GM12878 (cell line): ENCODE data around the gene FAM78A. TPM values are rescaled to one million over a fixed set of nuclear protein-coding genes. Genes with fewer than 3 reads are reported as not detected.

ENCODE experiments used
- CBX5 ChIP-seq: sonication (generic); IDR thresholded peaks from 2 replicates; pipeline ENCODE4 v1.6.1; 2016; ENCODE audit warnings: low read depth, moderate library complexity, mild to moderate bottlenecking, inconsistent platforms
- EED ChIP-seq: sonication (generic); IDR thresholded peaks from 2 replicates; pipeline ENCODE4 v1.6.1; 2016; ENCODE audit warnings: antibody characterized with exemption, low read depth
- FOS ChIP-seq: IDR thresholded peaks from 3 replicates; pipeline ENCODE4 v1.6.1; 2011; ENCODE audit warnings: borderline replicate concordance; ENCODE audit not compliant: insufficient read length; ENCODE audit errors: extremely low read depth
- MXI1 ChIP-seq: fragments of 150-350 bp; IDR thresholded peaks from 2 replicates; pipeline ENCODE4 v1.6.1; 2011; ENCODE audit warnings: low read depth, mild to moderate bottlenecking, inconsistent platforms, low read length, improper control_type of control experiment
- NFIC ChIP-seq: IDR thresholded peaks from 2 replicates; pipeline ENCODE4 v1.6.1; 2012; ENCODE audit warnings: low read depth, mild to moderate bottlenecking, inconsistent platforms, low read length, moderate library complexity
- NR2C1 ChIP-seq: fragments of 450-650 bp; IDR thresholded peaks from 2 replicates; pipeline ENCODE4 v1.6.1; 2017; ENCODE audit warnings: antibody characterized with exemption, mild to moderate bottlenecking, moderate library complexity
- SIX5 ChIP-seq: IDR thresholded peaks from 2 replicates; pipeline ENCODE4 v1.6.1; 2011; ENCODE audit warnings: mild to moderate bottlenecking, low read depth, low read length, moderate library complexity; ENCODE audit not compliant: severe bottlenecking
- ZNF217 ChIP-seq: fragments of 450-650 bp; IDR thresholded peaks from 2 replicates; pipeline ENCODE4 v1.6.1; 2017; ENCODE audit warnings: antibody characterized with exemption, mild to moderate bottlenecking
- polyA plus RNA-seq, 11 experiments: library from polyadenylated mRNA; depleted of rRNA in 4 of 11; unstranded in 6 of 11; stranded (reverse) in 5 of 11; fragments of >200 nt; fragmentation: Nextera tagmentation in 4 of 11; fragmentation: Illumina TruSeq in 1 of 11; extraction: Ambion mirVana in 4 of 11; extraction: Trizol in 1 of 11; gene quantifications; 1 replicate in 1 of 11; 2 replicates in 10 of 11; pipeline versions ENCODE4 v1.2.1 to v1.2.3, GENCODE V29; 2011 to 2016; ENCODE audit warnings: inconsistent platforms in 2 of 11, missing spikeins in 2 of 11, low read depth in 1 of 11
- total RNA-seq, 4 experiments: library from RNA; depleted of rRNA in 3 of 4; stranded (reverse); fragments of >200 nt in 3 of 4; fragmentation: Illumina TruSeq in 1 of 4; extraction: Trizol in 1 of 4; gene quantifications; 2 replicates each; pipeline versions ENCODE4 v1.2.1 to v1.2.3, GENCODE V29; 2013 to 2021
- TF ChIP-seq, protein P1 (sequence below): IDR thresholded peaks from 2 replicates; pipeline ENCODE4 v1.6.1; 2011; ENCODE audit warnings: mild to moderate bottlenecking, low read depth, low read length, moderate library complexity; ENCODE audit not compliant: insufficient replicate concordance
- TF ChIP-seq, protein P2 (sequence below): IDR thresholded peaks from 2 replicates; pipeline ENCODE4 v1.6.1; 2011; ENCODE audit warnings: borderline replicate concordance, low read depth, mild to moderate bottlenecking, moderate library complexity, mixed read lengths, low read length; ENCODE audit not compliant: insufficient read depth; ENCODE audit errors: extremely low read length
- TF ChIP-seq, protein P3 (sequence below): fragments of 450-650 bp; conservative IDR thresholded peaks from 2 replicates; pipeline ENCODE4 v1.6.1; 2017; ENCODE audit warnings: mild to moderate bottlenecking, moderate library complexity

Gene FAM78A
- total and polyA plus RNA-seq, 10 of the 15 experiments (the other 5 are each of a cell fraction or from before 2014, with no cell fraction given) = 0.18 to 32.5 (median 12.2) TPM

DNA sequence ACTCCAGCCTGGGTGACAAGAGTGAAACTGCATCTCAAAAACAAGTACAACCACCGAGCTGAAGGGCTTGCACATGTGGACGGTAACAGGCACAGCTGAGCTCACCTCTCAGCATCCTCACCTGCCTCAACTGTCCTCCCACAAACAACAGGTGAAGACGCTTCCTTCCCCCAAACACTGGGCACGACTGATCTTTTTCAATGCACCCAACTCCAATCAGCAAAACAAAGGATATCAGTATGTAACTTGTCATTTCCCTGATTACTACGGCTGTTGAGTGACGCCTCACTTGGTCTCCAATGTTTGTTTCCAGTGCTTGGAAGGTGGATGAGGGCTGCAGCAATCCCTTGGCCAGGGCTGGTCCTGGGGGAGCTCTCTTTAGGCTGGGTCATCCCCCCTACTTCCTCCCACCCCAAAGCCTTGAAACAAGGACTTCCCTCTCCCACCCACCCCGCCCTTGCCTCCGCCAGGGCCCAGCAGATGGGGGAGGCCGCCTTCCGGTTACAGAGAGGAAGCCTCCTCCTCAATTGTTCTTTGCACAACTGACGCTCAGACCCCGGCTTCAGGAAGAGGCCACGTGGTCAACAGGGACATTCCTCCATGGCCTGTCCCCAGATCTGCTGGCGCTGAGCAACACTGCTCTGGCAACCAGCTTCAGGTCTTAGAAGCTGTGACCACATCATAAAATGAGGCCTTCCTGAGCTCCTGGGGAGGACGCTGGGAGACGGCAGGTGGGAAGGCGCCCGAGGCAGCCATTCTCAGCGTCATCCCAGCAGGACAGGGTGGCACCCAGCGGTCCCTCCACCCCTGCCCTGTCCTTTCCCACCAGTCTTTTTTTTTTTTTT, 5.9 kb downstream of the FAM78A start (continued):
- TF ChIP-seq, protein P1, sequence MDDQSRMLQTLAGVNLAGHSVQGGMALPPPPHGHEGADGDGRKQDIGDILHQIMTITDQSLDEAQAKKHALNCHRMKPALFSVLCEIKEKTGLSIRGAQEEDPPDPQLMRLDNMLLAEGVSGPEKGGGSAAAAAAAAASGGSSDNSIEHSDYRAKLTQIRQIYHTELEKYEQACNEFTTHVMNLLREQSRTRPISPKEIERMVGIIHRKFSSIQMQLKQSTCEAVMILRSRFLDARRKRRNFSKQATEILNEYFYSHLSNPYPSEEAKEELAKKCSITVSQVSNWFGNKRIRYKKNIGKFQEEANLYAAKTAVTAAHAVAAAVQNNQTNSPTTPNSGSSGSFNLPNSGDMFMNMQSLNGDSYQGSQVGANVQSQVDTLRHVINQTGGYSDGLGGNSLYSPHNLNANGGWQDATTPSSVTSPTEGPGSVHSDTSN = peak; percentile 54
- TF ChIP-seq SIX5 = no peak
- TF ChIP-seq CBX5 = no peak
- TF ChIP-seq EED = peak; percentile 48
- TF ChIP-seq MXI1 = peak; percentile 83
- TF ChIP-seq ZNF217 = no peak
- TF ChIP-seq, protein P2, sequence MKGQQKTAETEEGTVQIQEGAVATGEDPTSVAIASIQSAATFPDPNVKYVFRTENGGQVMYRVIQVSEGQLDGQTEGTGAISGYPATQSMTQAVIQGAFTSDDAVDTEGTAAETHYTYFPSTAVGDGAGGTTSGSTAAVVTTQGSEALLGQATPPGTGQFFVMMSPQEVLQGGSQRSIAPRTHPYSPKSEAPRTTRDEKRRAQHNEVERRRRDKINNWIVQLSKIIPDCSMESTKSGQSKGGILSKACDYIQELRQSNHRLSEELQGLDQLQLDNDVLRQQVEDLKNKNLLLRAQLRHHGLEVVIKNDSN = peak; percentile 72
- TF ChIP-seq NFIC = no peak
- no peak for TF ChIP-seq NR2C1
- TF ChIP-seq, protein P3, sequence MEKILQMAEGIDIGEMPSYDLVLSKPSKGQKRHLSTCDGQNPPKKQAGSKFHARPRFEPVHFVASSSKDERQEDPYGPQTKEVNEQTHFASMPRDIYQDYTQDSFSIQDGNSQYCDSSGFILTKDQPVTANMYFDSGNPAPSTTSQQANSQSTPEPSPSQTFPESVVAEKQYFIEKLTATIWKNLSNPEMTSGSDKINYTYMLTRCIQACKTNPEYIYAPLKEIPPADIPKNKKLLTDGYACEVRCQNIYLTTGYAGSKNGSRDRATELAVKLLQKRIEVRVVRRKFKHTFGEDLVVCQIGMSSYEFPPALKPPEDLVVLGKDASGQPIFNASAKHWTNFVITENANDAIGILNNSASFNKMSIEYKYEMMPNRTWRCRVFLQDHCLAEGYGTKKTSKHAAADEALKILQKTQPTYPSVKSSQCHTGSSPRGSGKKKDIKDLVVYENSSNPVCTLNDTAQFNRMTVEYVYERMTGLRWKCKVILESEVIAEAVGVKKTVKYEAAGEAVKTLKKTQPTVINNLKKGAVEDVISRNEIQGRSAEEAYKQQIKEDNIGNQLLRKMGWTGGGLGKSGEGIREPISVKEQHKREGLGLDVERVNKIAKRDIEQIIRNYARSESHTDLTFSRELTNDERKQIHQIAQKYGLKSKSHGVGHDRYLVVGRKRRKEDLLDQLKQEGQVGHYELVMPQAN = peak; percentile 29
- no peak for TF ChIP-seq FOS
